ENCODE measurements around the gene PSD.

DNA sequence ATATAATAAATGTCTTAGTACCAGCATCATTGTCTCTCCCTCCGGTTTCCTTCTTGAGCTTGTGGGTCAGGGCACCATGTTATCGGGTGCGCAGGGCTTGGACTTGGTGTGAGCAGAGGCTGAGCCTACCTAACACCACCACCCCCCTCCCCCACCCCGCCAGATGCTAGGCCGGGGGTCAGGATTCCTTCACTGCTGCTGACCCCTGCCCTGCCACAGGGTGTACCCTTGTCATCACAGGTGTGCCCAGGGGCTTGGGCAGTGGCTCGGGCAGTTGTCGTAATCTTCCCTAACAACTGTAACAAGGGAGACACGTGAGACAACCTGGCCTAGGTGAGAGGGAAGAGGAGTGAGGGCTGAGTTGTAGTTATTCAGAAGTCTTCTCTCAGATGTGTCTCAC lies 35.7 kb downstream of the PSD start:
- TF ChIP-seq, protein P1, sequence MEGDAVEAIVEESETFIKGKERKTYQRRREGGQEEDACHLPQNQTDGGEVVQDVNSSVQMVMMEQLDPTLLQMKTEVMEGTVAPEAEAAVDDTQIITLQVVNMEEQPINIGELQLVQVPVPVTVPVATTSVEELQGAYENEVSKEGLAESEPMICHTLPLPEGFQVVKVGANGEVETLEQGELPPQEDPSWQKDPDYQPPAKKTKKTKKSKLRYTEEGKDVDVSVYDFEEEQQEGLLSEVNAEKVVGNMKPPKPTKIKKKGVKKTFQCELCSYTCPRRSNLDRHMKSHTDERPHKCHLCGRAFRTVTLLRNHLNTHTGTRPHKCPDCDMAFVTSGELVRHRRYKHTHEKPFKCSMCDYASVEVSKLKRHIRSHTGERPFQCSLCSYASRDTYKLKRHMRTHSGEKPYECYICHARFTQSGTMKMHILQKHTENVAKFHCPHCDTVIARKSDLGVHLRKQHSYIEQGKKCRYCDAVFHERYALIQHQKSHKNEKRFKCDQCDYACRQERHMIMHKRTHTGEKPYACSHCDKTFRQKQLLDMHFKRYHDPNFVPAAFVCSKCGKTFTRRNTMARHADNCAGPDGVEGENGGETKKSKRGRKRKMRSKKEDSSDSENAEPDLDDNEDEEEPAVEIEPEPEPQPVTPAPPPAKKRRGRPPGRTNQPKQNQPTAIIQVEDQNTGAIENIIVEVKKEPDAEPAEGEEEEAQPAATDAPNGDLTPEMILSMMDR (IDR thresholded peaks at IDR 0.05; ENCODE audit: low read depth, low read length): no peak
- no peak for TF ChIP-seq EZH2phosphoT487 (IDR thresholded peaks at IDR 0.05; ENCODE audit: low read depth)
